GM23248 (cell line): ENCODE data around the gene VARS2.

Source experiments
- EZH2 ChIP-seq: fragments of 200-600 bp; sonication (generic); IDR thresholded peaks from 2 replicates; pipeline ENCODE4 v1.6.1; 2018; ENCODE audit warnings: antibody characterized with exemption, mild to moderate bottlenecking; ENCODE audit not compliant: insufficient read depth, poor library complexity, severe bottlenecking
- EZH2phosphoT487 ChIP-seq: fragments of 200-600 bp; sonication (generic); IDR thresholded peaks from 2 replicates; pipeline ENCODE4 v1.6.1; 2018; ENCODE audit warnings: antibody characterized with exemption, moderate library complexity, mild to moderate bottlenecking, low read depth; ENCODE audit not compliant: insufficient read depth

- TF ChIP-seq EZH2 (no peak), EZH2phosphoT487 (no peak)
These were observed 18.1 kb downstream of the VARS2 start, which contains the start of gene SFTA2 for GRCh38 chr6:30931969-30932645.
